ENCODE measurements around the gene AP4E1. TPM values are rescaled to one million over a fixed set of nuclear protein-coding genes. Genes with fewer than 3 reads are reported as not detected.

AP4E1 gene
- total and polyA plus RNA-seq, 2 of the 8 experiments (the other 6 are each of a cell fraction or from before 2014, with no cell fraction given), result 1.4 to 10.9 TPM

- Histone ChIP-seq H4K20me1 (replicated peaks in 1 of 2; ENCODE audit: control insufficient read depth in 1 of 2, insufficient read depth in 2 of 2, low read length in 2 of 2) (no peaks in the 10 kb centered on the region), H3K14ac (ENCODE audit: insufficient read length) (no peak overlapping the region), H4K8ac (ENCODE audit: extremely low read depth, insufficient read depth, low read length) (no peak overlapping the region), H3K9ac (replicated peaks in 1 of 4; ENCODE audit: extremely low read depth in 1 of 4, low read depth in 3 of 4, low read length in 3 of 4) (no peak overlapping the region), H2BK12ac (ENCODE audit: low read depth, low read length) (no peak overlapping the region), H2BK5ac (ENCODE audit: low read depth, low read length) (no peak overlapping the region), H3K23me2 (ENCODE audit: low read depth, low read length) (no peaks in the 10 kb centered on the region), H4K5ac (ENCODE audit: insufficient read length, low read depth, low read length) (no peak overlapping the region), H3K36me3 (ENCODE audit: control insufficient read depth in 2 of 4, insufficient read depth in 4 of 4, low read length in 3 of 4) (peaks cover under 1 to 10% (median 3%) of the 10 kb centered on the region in 4 experiments; a peak in 3 of 8 replicates), H3K27me3 (replicated peaks in 1 of 4; ENCODE audit: control insufficient read depth in 3 of 4, extremely low read depth in 1 of 4, insufficient read depth in 3 of 4, low read length in 3 of 4) (no peaks in the 10 kb centered on the region), H3K27ac (ENCODE audit: low read depth, low read length) (no peak overlapping the region), H3K4me2 (ENCODE audit: insufficient read depth in 1 of 2, low read depth in 2 of 2, low read length in 2 of 2) (no peak overlapping the region), H2AFZ (ENCODE audit: low read length) (no peak overlapping the region), H4K91ac (replicated peaks; ENCODE audit: insufficient read length, low read length) (no peak overlapping the region), H2BK20ac (ENCODE audit: low read length) (no peak overlapping the region), H3K56ac (replicated peaks; ENCODE audit: insufficient read length, low read depth, low read length) (no peak overlapping the region), H3K79me1 (ENCODE audit: low read depth, low read length) (no peaks in the 10 kb centered on the region), H2BK15ac (ENCODE audit: low read length) (no peak overlapping the region), H3K9me3 (ENCODE audit: insufficient read depth in 2 of 2, low read depth in 1 of 2, low read length in 1 of 2) (no peaks in the 10 kb centered on the region), H3K4me1 (replicated peaks in 1 of 4; ENCODE audit: control insufficient read depth in 3 of 4, insufficient read depth in 4 of 4, low read length in 3 of 4) (no peaks in the 10 kb centered on the region), H2BK120ac (replicated peaks; ENCODE audit: low read depth, low read length) (no peak overlapping the region), H3K4ac (replicated peaks; ENCODE audit: insufficient read length, low read depth, low read length) (no peak overlapping the region), H3K23ac (ENCODE audit: insufficient read length) (no peak overlapping the region), H3K79me2 (ENCODE audit: control insufficient read depth in 1 of 2, insufficient read depth in 2 of 2, low read length in 2 of 2) (no peaks in the 10 kb centered on the region), H3K18ac (ENCODE audit: extremely low read depth, low read length) (no peak overlapping the region), H3K4me3 (ENCODE audit: extremely low read depth in 1 of 4, insufficient read depth in 2 of 4, low read depth in 3 of 4, low read length in 4 of 4) (no peak overlapping the region), H2AK5ac (ENCODE audit: low read depth, low read length) (no peak overlapping the region)
- WGBS, 2 experiments (ENCODE audit: extremely low coverage in 1 of 2, insufficient coverage in 1 of 2, insufficient read length in 1 of 2, insufficient replicate concordance in 2 of 2, low coverage in 1 of 2, low lambda C conversion rate in 2 of 2, missing lambda C conversion rate in 1 of 2), result 95% methylated on average over 3 of the region's 3 CpGs; no CpG with 5 or more reads in 1 of the 2 experiments
- CTCF ChIA-PET (ENCODE audit: partially characterized antibody), result interaction anchor here (1.4 kb wide), 1 partner anchor 458 kb away, joined by 4 read pairs; no protein-coding TSS in a partner anchor
- POLR2A ChIA-PET (ENCODE audit: partially characterized antibody), result no interaction called here
- no peak for TF ChIP-seq POU5F1 (IDR thresholded peaks at IDR 0.05; ENCODE audit: low read depth, low read length)
- TF ChIP-seq ASH2L (IDR thresholded peaks at IDR 0.05; ENCODE audit: low read length), result no peak
- no peak for TF ChIP-seq CREB1 (IDR thresholded peaks at IDR 0.05)
- no peak for TF ChIP-seq ZNF274 (IDR thresholded peaks at IDR 0.05; ENCODE audit: borderline replicate concordance, extremely low read depth, low read length)
- no peak for TF ChIP-seq KDM4A (IDR thresholded peaks at IDR 0.05; ENCODE audit: low read depth, low read length, severe bottlenecking)
- TF ChIP-seq CEBPB (IDR thresholded peaks at IDR 0.05; ENCODE audit: low read depth, low read length), result no peak
- TF ChIP-seq YY1 (IDR thresholded peaks at IDR 0.05; ENCODE audit: low read depth, low read length), result no peak
- TF ChIP-seq RBBP5 (IDR thresholded peaks at IDR 0.05; ENCODE audit: borderline replicate concordance, low read depth, low read length), result no peak
- TF ChIP-seq NANOG (IDR thresholded peaks at IDR 0.05; ENCODE audit: insufficient read depth, low read depth, low read length, poor library complexity, severe bottlenecking), result no peak
- no peak for TF ChIP-seq POLR2A (IDR thresholded peaks at IDR 0.05; ENCODE audit: control extremely low read depth in 1 of 2, low read depth in 2 of 2, low read length in 2 of 2)
- TF ChIP-seq GTF2F1 (IDR thresholded peaks at IDR 0.05; ENCODE audit: borderline replicate concordance, low read depth, low read length), result no peak
- FAIRE-seq (no peak), DNase-seq (ENCODE audit: low read depth in 1 of 2, low spot score in 2 of 2) (no peak)
Measured at GRCh38 chr15:50945725-50946124, 37.2 kb downstream of the AP4E1 start.
